ENCODE results near the gene PLA2G4E. TPM values are rescaled to one million over a fixed set of nuclear protein-coding genes. Genes with fewer than 3 reads are reported as not detected.

Gene PLA2G4E
- total and polyA plus RNA-seq, 4 donors = not detected

DNA sequence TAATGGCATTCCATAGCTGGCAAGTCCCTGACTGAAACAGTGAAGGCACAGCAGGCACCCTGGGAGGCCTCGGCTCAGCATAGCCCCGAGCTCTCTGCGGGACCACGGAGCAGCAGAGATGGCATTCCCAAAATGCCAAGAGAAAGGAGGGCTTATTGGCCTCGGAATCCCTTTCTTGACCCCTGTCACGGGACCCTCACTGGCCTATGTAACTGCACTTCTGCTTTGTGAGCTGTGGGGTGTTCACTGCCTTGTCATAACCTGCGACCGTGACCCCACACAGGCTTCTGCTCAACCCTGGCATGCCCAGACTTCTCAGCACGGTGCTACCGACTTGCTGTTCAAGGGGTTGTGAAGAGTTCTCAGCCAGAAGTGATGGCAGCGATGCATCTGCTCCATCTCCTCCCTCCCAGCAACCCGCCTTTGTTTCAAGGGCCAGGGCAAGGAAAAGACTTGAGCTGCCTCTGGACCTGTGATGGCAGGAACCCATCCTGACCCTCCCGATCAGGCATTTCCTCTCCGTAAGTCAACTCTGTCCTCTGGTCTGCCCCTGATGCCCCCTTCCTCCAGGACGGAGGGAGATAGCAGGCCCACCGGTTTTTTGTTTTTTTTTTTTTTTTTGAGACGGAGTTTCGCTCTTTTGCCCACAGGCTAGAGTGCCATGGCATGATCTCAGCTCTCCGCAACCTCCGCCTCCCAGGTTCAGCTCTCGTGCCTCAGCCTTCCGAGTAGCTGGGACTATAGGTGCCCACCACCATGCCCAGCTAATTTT, 79.0 kb downstream of the PLA2G4E start:
- 83 to 85% methylated on average over 22 of the region's 22 CpGs for WGBS, 2 donors
- no peak overlapping the region for H3K27ac ChIP-seq (ENCODE audit: low read depth in 1 of 2, low read length in 2 of 2)
- intact Hi-C loops (cut with DNase I) = no loop called here
- no peaks in the 10 kb centered on the region for H3K9me3 ChIP-seq (ENCODE audit: control insufficient read depth, low read length)
- no peaks in the 10 kb centered on the region for H3K27me3 ChIP-seq (ENCODE audit: control insufficient read depth in 1 of 2, insufficient read depth in 2 of 2, low read length in 1 of 2)
- H3K4me1 ChIP-seq (ENCODE audit: control insufficient read depth in 1 of 2, insufficient read depth in 2 of 2, low read length in 2 of 2) = peaks cover 0 to 3% of the 10 kb centered on the region in 2 donors
- no peak overlapping the region for H3K4me3 ChIP-seq (ENCODE audit: low read length in 2 of 2)
- DNase-seq = no peak
- ATAC-seq (ENCODE audit: low FRiP score) = no peak
- no peaks in the 10 kb centered on the region for H3K36me3 ChIP-seq (ENCODE audit: control insufficient read depth in 1 of 2, insufficient read depth in 2 of 2, low read length in 1 of 2)

DNA sequence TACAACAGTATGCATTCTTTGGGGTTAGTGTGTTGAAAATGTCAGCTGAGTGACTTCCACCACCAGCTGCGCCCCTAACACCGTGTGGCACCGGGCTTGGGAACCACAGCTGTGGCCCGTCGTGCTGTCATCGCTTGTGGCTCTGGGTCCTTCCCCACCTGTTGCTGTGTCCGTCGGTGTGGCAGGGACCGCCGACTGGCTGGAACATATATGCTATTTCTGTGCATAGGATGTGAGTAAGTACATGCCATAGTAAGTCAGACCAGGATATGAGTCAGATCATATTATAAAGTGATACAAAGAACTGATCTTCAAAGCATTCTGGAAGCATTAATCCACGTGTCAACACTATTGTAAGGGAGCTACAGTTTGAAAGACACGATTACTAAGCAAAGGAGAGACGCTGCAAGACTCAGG, 80.4 kb downstream of the PLA2G4E start:
- H3K9me3 ChIP-seq (ENCODE audit: control insufficient read depth, low read length) = no peaks in the 10 kb centered on the region
- intact Hi-C loops (cut with DNase I) = no loop called here
- H3K27me3 ChIP-seq (ENCODE audit: control insufficient read depth in 1 of 2, insufficient read depth in 2 of 2, low read length in 1 of 2) = no peaks in the 10 kb centered on the region
- peaks cover 0 to 3% of the 10 kb centered on the region in 2 donors for H3K4me1 ChIP-seq (ENCODE audit: control insufficient read depth in 1 of 2, insufficient read depth in 2 of 2, low read length in 2 of 2)
- ATAC-seq (ENCODE audit: low FRiP score) = no peak
- 65 to 69% methylated on average over 13 of the region's 13 CpGs for WGBS, 2 donors
- no peak overlapping the region for H3K27ac ChIP-seq (ENCODE audit: low read depth in 1 of 2, low read length in 2 of 2)
- no peaks in the 10 kb centered on the region for H3K36me3 ChIP-seq (ENCODE audit: control insufficient read depth in 1 of 2, insufficient read depth in 2 of 2, low read length in 1 of 2)
- H3K4me3 ChIP-seq (ENCODE audit: low read length in 2 of 2) = no peak overlapping the region
- no peak for DNase-seq

DNA sequence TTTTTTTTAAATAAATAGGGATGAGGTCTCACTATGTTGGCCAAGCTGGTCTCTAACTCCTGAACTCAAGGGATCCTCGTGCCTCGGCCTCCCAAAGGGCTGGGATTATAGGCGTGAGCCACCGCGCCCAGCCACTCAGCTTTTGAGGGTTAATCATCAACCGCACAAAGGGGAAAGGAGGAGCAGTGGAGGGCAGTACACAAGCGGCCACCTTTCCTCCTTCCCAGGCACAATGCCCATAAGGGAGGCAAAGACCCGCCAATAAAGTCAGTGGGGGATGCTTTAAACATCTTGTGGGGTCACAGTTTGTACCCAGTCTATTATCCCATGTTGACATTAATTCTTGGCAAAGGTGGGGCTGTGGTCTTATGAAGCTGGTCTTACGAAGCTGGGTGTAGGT, 80.9 kb downstream of the PLA2G4E start:
- no peak overlapping the region for H3K27ac ChIP-seq (ENCODE audit: low read depth in 1 of 2, low read length in 2 of 2)
- H3K4me3 ChIP-seq (ENCODE audit: low read length in 2 of 2) = no peak overlapping the region
- peaks cover 0 to 3% of the 10 kb centered on the region in 2 donors for H3K4me1 ChIP-seq (ENCODE audit: control insufficient read depth in 1 of 2, insufficient read depth in 2 of 2, low read length in 2 of 2)
- intact Hi-C loops (cut with DNase I) = no loop called here
- H3K36me3 ChIP-seq (ENCODE audit: control insufficient read depth in 1 of 2, insufficient read depth in 2 of 2, low read length in 1 of 2) = no peaks in the 10 kb centered on the region
- WGBS, 2 donors = 93 to 95% methylated on average over 9 of the region's 9 CpGs
- DNase-seq (no peak), ATAC-seq (ENCODE audit: low FRiP score) (no peak)
- no peaks in the 10 kb centered on the region for H3K27me3 ChIP-seq (ENCODE audit: control insufficient read depth in 1 of 2, insufficient read depth in 2 of 2, low read length in 1 of 2)
- no peaks in the 10 kb centered on the region for H3K9me3 ChIP-seq (ENCODE audit: control insufficient read depth, low read length)

DNA sequence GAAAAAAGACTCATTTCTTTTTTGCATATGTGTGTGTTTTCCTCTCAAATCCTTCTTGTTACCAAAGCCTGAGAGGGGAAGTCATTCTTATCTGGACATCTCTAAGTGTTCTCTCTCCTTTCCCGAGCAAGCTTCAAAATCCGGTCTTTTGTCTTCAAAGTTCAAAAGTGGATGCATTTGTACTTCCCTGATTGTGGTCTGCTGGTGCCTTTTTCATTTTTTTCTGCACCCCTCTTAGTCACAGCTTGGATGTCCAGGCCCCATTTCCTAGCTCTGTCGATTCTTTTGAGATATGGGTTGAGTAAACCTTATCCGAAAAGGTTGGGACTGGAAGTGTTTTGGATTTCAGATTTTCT, 83.3 kb downstream of the PLA2G4E start:
- intact Hi-C loops (cut with DNase I) = no loop called here
- H3K27ac ChIP-seq (ENCODE audit: low read depth in 1 of 2, low read length in 2 of 2) = no peak overlapping the region
- ATAC-seq (ENCODE audit: low FRiP score) = no peak
- 76 to 81% methylated on average over 4 of the region's 4 CpGs for WGBS, 2 donors
- no peak for DNase-seq
- no peaks in the 10 kb centered on the region for H3K36me3 ChIP-seq (ENCODE audit: control insufficient read depth in 1 of 2, insufficient read depth in 2 of 2, low read length in 1 of 2)
- peaks cover 2 to 4% of the 10 kb centered on the region in 2 donors for H3K4me1 ChIP-seq (ENCODE audit: control insufficient read depth in 1 of 2, insufficient read depth in 2 of 2, low read length in 2 of 2)
- no peaks in the 10 kb centered on the region for H3K9me3 ChIP-seq (ENCODE audit: control insufficient read depth, low read length)
- no peaks in the 10 kb centered on the region for H3K27me3 ChIP-seq (ENCODE audit: control insufficient read depth in 1 of 2, insufficient read depth in 2 of 2, low read length in 1 of 2)
- no peak overlapping the region for H3K4me3 ChIP-seq (ENCODE audit: low read length in 2 of 2)

DNA sequence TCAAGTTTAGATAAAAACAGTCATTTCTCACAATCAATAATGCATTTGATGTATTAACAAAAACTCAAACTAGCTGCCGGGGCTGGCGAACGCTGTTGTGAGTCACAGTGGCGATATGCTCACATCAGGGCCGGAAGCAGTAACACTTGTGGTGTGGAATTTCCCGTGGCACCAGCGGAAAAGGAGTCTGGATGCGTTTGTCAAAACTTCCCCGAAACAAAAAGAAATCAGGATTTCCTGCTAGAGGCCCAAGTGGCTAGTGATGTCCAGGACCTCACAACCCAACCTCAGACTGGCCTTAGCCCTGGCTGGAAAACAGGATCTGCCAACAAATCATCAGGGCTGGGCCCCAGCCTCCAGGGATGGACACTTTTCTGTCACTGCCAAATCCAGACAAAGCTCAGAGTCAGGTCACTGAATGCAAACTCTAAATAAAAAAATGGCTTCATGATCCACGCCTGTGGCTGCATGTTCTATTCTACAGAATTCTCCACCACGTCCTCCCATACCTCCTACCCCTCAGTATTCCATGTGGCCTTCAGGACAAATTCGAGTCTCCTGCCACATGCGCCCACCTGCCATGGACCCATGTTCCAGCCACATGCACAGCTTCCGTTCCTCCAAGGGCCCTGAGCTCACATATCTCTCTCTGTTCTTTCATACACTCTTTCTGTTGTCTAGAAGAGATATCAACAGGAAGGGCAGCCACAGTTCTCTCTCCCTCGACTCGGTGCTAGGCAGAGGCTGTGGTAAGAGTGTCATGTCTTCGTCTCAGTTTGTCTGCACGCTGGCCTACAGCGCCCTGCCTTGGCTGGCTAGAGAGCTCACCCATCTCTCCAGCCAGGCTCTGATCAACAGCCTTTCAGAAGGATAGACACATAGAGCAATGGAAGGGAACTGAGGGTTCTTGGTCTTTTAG, 83.9 kb downstream of the PLA2G4E start:
- Histone ChIP-seq H3K4me1 (ENCODE audit: control insufficient read depth in 1 of 2, insufficient read depth in 2 of 2, low read length in 2 of 2) (peaks cover 2 to 4% of the 10 kb centered on the region in 2 donors), H3K36me3 (ENCODE audit: control insufficient read depth in 1 of 2, insufficient read depth in 2 of 2, low read length in 1 of 2) (no peaks in the 10 kb centered on the region), H3K9me3 (ENCODE audit: control insufficient read depth, low read length) (no peaks in the 10 kb centered on the region), H3K27me3 (ENCODE audit: control insufficient read depth in 1 of 2, insufficient read depth in 2 of 2, low read length in 1 of 2) (no peaks in the 10 kb centered on the region), H3K4me3 (ENCODE audit: low read length in 2 of 2) (no peak overlapping the region), H3K27ac (ENCODE audit: low read depth in 1 of 2, low read length in 2 of 2) (no peak overlapping the region)
- intact Hi-C loops (cut with DNase I) = no loop called here
- ATAC-seq (ENCODE audit: low FRiP score) (peak; percentile 30), DNase-seq (peak in 1 of 2 donors; percentile 78)
- 76 to 78% methylated on average over 19 of the region's 19 CpGs for WGBS, 2 donors

DNA sequence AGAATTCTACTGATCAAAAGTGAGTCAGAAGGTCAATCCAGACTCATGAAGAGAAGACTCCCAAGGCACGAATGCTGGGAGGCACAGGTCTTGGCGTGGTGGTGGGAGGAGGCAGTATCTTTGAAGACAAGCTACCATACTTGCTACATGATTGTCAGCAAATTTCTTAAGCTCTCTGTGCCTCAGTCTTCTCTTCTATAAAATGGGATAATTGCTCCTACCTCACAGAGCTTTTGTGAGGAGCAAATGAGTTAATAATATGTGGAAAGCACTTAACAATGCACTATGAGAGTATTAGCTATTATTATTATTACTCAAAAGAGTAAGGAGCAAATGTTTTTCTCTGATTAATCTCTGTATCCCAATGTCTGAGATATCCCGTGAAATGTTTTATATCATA, 84.7 kb downstream of the PLA2G4E start:
- H3K4me1 ChIP-seq (ENCODE audit: control insufficient read depth in 1 of 2, insufficient read depth in 2 of 2, low read length in 2 of 2) = peaks cover 2 to 4% of the 10 kb centered on the region in 2 donors
- no peaks in the 10 kb centered on the region for H3K27me3 ChIP-seq (ENCODE audit: control insufficient read depth in 1 of 2, insufficient read depth in 2 of 2, low read length in 1 of 2)
- ATAC-seq (ENCODE audit: low FRiP score) (no peak), DNase-seq (no peak)
- H3K36me3 ChIP-seq (ENCODE audit: control insufficient read depth in 1 of 2, insufficient read depth in 2 of 2, low read length in 1 of 2) = no peaks in the 10 kb centered on the region
- no peak overlapping the region for H3K4me3 ChIP-seq (ENCODE audit: low read length in 2 of 2)
- H3K9me3 ChIP-seq (ENCODE audit: control insufficient read depth, low read length) = no peaks in the 10 kb centered on the region
- intact Hi-C loops (cut with DNase I) = no loop called here
- no peak overlapping the region for H3K27ac ChIP-seq (ENCODE audit: low read depth in 1 of 2, low read length in 2 of 2)
- WGBS, 2 donors = 95 to 97% methylated on average over 3 of the region's 3 CpGs

DNA sequence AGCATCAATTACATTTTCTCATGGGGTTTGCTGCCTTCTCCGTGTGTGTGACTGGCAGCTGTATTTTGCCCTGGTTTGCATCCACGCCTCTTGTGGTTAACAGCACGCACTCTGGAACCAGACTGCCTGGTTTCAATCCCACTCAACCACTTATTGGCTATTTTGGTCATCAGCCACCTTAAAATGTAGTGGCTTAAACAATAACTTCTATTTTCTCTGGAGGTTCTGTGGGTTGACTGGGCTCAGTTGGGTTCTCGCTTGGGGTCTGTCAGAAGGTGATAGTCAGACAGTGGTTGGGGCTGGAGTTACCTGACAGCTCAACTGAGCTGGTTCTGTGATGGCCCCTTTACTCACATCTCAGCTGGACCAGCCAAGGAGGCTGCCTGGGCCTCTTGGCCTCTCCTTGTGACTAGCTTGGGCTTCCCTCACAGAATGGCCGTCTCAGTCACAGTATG, 85.2 kb downstream of the PLA2G4E start:
- Histone ChIP-seq H3K4me1 (ENCODE audit: control insufficient read depth in 1 of 2, insufficient read depth in 2 of 2, low read length in 2 of 2) (peaks cover 2 to 4% of the 10 kb centered on the region in 2 donors), H3K27ac (ENCODE audit: low read depth in 1 of 2, low read length in 2 of 2) (no peak overlapping the region), H3K27me3 (ENCODE audit: control insufficient read depth in 1 of 2, insufficient read depth in 2 of 2, low read length in 1 of 2) (no peaks in the 10 kb centered on the region), H3K36me3 (ENCODE audit: control insufficient read depth in 1 of 2, insufficient read depth in 2 of 2, low read length in 1 of 2) (no peaks in the 10 kb centered on the region), H3K9me3 (ENCODE audit: control insufficient read depth, low read length) (no peaks in the 10 kb centered on the region), H3K4me3 (ENCODE audit: low read length in 2 of 2) (no peak overlapping the region)
- 70 to 74% methylated on average over 5 of the region's 5 CpGs for WGBS, 2 donors
- DNase-seq = no peak
- no peak for ATAC-seq (ENCODE audit: low FRiP score)
- intact Hi-C loops (cut with DNase I) = no loop called here

DNA sequence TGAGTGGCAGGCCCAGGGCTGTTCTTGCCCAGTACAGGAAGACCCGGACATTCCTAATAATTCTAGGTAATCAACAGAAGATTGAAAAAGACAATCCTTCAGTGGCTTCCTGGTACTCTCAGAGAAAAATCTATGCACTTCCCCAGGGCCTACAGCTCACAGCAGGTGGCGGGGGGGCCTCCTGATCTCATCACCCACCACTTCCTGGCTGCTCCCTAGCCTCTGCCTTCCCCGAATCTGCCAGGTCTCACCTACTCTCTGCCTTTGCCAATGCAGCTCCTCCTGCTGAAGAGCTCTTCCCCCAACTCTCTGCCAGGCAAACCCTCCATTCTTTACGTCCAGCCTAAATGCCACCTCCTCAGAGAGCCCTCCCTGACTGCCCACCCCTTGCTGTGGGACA, 86.0 kb downstream of the PLA2G4E start:
- peak overlapping the region in 1 of 2 donors; percentile 6 for H3K27ac ChIP-seq (ENCODE audit: low read depth in 1 of 2, low read length in 2 of 2)
- DNase-seq = no peak
- ATAC-seq (ENCODE audit: low FRiP score) = peak; percentile 30

More for the DNA sequence above, 86.0 kb downstream of the PLA2G4E start:
- peaks cover 2 to 4% of the 10 kb centered on the region in 2 donors for H3K4me1 ChIP-seq (ENCODE audit: control insufficient read depth in 1 of 2, insufficient read depth in 2 of 2, low read length in 2 of 2)
- H3K4me3 ChIP-seq (ENCODE audit: low read length in 2 of 2) = no peak overlapping the region
- 57 to 75% methylated on average over 4 of the region's 4 CpGs for WGBS, 2 donors
- H3K36me3 ChIP-seq (ENCODE audit: control insufficient read depth in 1 of 2, insufficient read depth in 2 of 2, low read length in 1 of 2) = no peaks in the 10 kb centered on the region
- H3K27me3 ChIP-seq (ENCODE audit: control insufficient read depth in 1 of 2, insufficient read depth in 2 of 2, low read length in 1 of 2) = no peaks in the 10 kb centered on the region
- H3K9me3 ChIP-seq (ENCODE audit: control insufficient read depth, low read length) = no peaks in the 10 kb centered on the region
- intact Hi-C loops (cut with DNase I) = loop anchor here (5.0 kb wide), 1 partner anchor 32 kb away; no protein-coding TSS in a partner anchor

All from aorta (tissue), 5 donors.